ENCODE data around the gene SEPTIN10.

Gene SEPTIN10

DNA sequence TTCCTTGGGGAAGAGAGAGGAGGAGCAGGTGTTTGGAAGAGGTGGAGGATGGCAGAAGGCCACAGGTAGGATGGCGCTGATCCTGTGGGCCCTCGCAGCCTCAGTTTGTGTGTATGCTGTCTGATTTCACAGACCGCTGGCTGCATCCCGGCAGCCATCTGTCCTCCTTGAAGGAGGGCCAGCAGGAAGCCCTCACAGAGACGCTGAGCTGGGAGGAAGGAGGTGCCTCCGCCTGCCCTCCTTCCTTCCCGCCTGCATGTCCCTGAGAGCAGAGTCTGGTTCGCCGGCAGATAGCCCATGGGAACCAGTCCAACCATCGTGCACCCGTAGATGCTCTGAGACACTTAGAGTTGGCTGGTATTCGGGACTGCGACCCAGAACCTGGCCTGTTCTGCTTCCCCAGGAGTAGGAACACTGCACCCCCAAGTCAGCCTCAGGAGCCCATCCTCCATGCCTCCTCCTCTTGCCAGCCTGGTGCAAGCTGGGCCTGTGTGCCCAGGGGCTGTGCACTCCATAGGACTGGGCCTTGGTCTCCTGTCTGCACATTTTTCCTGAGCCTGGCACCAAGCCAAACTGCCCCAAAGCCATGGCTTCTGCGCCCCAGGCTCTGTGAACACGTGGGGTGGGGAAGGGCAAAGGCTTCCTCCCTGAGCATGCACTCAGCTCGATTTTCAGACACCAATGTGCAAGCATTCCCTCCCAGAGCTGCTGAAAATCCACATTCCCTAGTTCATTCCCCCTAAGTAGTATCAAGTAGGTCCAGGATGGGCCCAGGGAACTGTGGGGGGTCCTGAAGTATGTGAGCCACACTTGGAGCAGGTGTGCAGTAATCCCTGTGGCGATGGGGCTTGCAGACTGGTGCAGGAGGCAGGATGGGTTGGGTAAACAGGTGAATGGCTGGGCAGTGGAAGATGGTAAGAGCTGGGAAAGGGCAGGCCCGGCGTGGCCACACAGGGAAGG, 115.6 kb downstream of the SEPTIN10 start:
- Histone ChIP-seq H2AFZ (no peak overlapping the region), H3K27me3 (ENCODE audit: control insufficient read depth, insufficient read depth, low read length) (no peaks in the 10 kb centered on the region), H3K9me3 (ENCODE audit: control insufficient read depth, low read length) (no peaks in the 10 kb centered on the region), H3K4me1 (no peaks in the 10 kb centered on the region), H3K4me2 (ENCODE audit: low read length) (no peak overlapping the region), H3K79me2 (no peaks in the 10 kb centered on the region), H3K4me3 (ENCODE audit: low read depth, low read length) (no peak overlapping the region), H3K36me3 (ENCODE audit: control insufficient read depth, insufficient read depth, low read length) (no peaks in the 10 kb centered on the region), H3K27ac (no peak overlapping the region), H3K9ac (no peak overlapping the region)
- TF ChIP-seq, protein P1, sequence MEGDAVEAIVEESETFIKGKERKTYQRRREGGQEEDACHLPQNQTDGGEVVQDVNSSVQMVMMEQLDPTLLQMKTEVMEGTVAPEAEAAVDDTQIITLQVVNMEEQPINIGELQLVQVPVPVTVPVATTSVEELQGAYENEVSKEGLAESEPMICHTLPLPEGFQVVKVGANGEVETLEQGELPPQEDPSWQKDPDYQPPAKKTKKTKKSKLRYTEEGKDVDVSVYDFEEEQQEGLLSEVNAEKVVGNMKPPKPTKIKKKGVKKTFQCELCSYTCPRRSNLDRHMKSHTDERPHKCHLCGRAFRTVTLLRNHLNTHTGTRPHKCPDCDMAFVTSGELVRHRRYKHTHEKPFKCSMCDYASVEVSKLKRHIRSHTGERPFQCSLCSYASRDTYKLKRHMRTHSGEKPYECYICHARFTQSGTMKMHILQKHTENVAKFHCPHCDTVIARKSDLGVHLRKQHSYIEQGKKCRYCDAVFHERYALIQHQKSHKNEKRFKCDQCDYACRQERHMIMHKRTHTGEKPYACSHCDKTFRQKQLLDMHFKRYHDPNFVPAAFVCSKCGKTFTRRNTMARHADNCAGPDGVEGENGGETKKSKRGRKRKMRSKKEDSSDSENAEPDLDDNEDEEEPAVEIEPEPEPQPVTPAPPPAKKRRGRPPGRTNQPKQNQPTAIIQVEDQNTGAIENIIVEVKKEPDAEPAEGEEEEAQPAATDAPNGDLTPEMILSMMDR (IDR thresholded peaks at IDR 0.05) = no peak

DNA sequence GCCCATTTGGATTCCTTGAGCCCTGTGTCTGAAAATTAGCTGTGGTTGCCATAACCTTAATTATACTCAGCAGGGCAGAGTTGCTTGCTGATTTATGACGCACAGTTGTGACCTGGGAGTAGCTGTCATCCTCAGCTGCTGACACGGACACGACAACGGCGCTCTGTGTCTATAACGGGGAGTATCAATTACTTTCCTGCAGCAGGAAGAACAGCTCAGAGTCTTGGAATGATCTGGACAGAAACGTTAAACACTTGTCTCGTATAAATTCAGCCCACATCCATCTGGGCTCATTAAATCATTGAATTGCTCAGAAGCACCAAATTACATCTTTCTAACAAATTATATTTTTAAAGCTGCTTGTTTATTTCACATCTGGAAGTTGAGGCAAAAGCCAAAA, 116.3 kb downstream of the SEPTIN10 start:
- H3K27me3 ChIP-seq (ENCODE audit: control insufficient read depth, insufficient read depth, low read length) = no peaks in the 10 kb centered on the region
- H3K79me2 ChIP-seq = no peaks in the 10 kb centered on the region
- H2AFZ ChIP-seq = no peak overlapping the region
- H3K4me1 ChIP-seq = no peaks in the 10 kb centered on the region
- no peak overlapping the region for H3K9ac ChIP-seq
- TF ChIP-seq, protein P1 (IDR thresholded peaks at IDR 0.05) = no peak
- no peak overlapping the region for H3K27ac ChIP-seq
- H3K36me3 ChIP-seq (ENCODE audit: control insufficient read depth, insufficient read depth, low read length) = no peaks in the 10 kb centered on the region
- H3K9me3 ChIP-seq (ENCODE audit: control insufficient read depth, low read length) = no peaks in the 10 kb centered on the region
- H3K4me3 ChIP-seq (ENCODE audit: low read depth, low read length) = no peak overlapping the region
- no peak overlapping the region for H3K4me2 ChIP-seq (ENCODE audit: low read length)

DNA sequence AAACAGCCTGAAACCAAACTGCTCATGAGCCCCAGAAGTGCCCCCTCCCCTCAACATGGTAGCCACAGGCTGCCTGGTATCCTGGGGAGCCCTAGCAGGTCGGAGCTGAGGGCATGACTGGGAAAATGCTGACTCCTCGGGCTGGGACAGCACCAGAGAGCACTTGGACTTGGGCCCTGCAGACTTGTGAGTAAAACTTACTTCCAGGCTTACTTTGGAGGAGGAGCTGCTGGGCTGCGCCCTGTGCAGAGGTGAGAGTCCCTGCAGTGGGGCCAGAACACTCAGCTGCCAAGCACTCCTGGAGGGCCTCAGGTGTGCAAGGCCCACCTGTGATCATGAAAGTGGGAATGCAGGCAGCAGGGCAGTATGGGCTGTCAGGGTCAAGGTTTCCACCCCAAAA, 119.4 kb downstream of the SEPTIN10 start:
- H3K36me3 ChIP-seq (ENCODE audit: control insufficient read depth, insufficient read depth, low read length) = no peaks in the 10 kb centered on the region
- no peak overlapping the region for H3K9ac ChIP-seq
- no peaks in the 10 kb centered on the region for H3K79me2 ChIP-seq
- no peaks in the 10 kb centered on the region for H3K9me3 ChIP-seq (ENCODE audit: control insufficient read depth, low read length)
- H3K4me3 ChIP-seq (ENCODE audit: low read depth, low read length) = no peak overlapping the region
- H3K27me3 ChIP-seq (ENCODE audit: control insufficient read depth, insufficient read depth, low read length) = no peaks in the 10 kb centered on the region
- no peak overlapping the region for H2AFZ ChIP-seq
- H3K4me2 ChIP-seq (ENCODE audit: low read length) = no peak overlapping the region
- H3K27ac ChIP-seq = no peak overlapping the region
- no peaks in the 10 kb centered on the region for H3K4me1 ChIP-seq
- TF ChIP-seq, protein P1 (IDR thresholded peaks at IDR 0.05) = no peak

DNA sequence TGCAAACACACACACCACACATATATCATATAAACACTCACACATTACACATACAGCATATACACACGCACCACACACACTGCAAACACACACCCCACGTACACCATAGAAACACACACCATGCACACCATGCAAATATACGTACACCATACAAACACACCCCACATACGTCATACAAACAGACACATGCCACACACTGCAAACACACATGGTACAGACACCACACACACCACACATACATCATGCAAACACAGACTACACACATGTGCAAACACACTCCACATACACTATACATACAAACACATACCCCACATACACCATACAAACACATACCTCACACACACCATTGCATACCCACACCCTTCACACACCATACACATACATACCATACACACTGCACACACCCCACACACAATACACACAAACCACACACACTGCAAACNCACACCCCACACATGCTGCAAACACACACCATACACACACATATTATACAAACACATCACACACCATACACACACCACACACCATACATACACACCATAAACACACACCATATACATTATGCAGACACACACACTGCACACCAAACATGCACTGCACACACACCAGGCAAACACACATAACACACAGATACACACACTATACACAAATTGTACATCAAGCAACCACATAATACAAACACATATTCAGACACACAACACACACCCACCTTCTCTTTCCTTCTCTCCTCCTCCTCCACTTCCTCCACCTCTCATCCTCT, 120.4 kb downstream of the SEPTIN10 start:
- no peaks in the 10 kb centered on the region for H3K9me3 ChIP-seq (ENCODE audit: control insufficient read depth, low read length)
- H2AFZ ChIP-seq = no peak overlapping the region
- no peaks in the 10 kb centered on the region for H3K79me2 ChIP-seq
- no peak overlapping the region for H3K4me2 ChIP-seq (ENCODE audit: low read length)
- H3K27me3 ChIP-seq (ENCODE audit: control insufficient read depth, insufficient read depth, low read length) = no peaks in the 10 kb centered on the region
- no peaks in the 10 kb centered on the region for H3K4me1 ChIP-seq
- H3K36me3 ChIP-seq (ENCODE audit: control insufficient read depth, insufficient read depth, low read length) = no peaks in the 10 kb centered on the region
- H3K27ac ChIP-seq = no peak overlapping the region
- TF ChIP-seq, protein P1 (IDR thresholded peaks at IDR 0.05) = no peak
- H3K4me3 ChIP-seq (ENCODE audit: low read depth, low read length) = no peak overlapping the region
- no peak overlapping the region for H3K9ac ChIP-seq

Data from parathyroid adenoma (tissue), 2 donors.